GM19043 (cell line): ENCODE results near the gene ABO.
"Not testable (repeated sequence)": the region's sequence is repeated elsewhere in the genome, so short reads cannot be mapped to it uniquely, and the experiment has no call there.

Experiments used
- ATAC-seq: cut with Tn5 transposase; IDR thresholded peaks from one replicate; pipeline ENCODE4 v1.9.1; 2021; ENCODE audit warnings: low read depth; ENCODE audit not compliant: unreplicated experiment

Gene ABO

DNA sequence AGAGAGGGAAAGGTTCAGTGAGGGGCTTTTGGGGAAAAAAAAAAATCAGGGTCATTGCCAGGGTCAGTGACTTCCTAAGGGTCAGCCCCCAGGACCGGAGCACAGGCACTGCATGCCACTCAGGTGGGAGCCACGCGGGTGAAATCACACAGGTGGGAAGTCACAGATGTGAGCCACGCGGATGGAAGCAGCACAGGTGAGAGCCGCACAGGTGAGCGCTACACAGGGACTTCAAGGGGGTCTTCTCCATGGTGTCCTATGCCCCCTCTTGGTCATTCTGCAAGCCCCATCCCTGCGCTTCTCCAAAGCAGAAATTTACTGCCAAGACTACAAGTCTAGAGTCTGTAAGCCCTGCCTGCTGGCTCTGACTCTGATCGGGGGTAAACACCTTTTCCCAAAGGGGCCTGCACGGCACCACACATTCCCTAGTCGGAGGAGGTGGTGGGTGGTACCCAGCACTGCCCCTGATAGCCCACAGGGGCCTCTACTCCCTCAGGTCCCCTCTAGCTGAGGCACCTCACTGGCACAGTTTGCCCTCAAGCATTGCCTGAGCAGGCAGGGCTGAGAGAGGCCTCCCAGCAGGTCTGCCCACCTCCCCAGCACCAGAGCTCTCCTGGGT, 47.6 kb downstream of the ABO start:
- ATAC-seq = no peak

DNA sequence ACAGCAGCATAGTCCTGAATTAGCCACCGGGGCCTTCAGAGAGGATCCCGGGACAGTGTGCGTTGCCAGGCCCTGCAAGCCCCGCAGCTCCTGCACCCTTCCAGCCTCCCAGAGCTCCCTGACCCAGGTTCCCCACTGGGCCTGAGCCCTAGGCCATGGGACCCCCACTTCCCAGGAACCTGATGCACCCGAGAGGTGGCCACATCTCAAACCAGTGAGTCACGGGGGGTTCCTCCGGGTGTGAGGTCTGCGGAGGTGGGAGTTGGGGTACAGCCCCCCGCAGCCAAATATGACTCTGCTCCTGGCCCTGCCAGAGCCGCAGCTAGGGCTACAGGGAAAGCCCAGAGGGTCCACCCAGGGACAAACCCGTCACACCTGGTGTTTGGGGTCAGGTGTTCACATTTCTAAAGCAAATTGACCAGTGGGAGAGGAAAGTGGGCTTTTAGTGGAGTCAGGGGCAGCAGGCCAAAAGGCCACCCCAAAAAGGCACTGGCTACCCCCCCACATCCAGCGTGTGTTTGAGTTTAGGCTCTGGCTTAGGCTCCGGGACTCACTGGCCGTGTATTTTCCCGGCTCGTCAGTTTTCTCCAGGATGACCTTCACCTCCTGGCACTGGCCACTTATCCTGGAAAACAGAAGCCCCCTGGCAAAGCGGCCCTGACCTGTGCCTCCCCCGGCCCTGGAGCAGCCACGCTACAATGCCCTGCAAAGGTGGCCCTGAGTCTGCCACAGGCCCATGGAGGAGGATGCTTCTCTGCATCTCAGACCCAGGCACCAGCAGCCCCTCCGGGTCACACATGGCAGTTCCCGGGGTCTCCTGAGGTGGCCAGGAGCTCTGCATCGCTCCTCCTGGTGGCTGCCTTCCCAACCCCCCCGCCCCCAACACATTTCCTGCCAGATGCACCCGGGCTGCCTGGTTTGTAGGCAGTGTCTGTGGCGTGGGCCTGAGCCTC, 48.5 kb downstream of the ABO start:
- no peak for ATAC-seq

DNA sequence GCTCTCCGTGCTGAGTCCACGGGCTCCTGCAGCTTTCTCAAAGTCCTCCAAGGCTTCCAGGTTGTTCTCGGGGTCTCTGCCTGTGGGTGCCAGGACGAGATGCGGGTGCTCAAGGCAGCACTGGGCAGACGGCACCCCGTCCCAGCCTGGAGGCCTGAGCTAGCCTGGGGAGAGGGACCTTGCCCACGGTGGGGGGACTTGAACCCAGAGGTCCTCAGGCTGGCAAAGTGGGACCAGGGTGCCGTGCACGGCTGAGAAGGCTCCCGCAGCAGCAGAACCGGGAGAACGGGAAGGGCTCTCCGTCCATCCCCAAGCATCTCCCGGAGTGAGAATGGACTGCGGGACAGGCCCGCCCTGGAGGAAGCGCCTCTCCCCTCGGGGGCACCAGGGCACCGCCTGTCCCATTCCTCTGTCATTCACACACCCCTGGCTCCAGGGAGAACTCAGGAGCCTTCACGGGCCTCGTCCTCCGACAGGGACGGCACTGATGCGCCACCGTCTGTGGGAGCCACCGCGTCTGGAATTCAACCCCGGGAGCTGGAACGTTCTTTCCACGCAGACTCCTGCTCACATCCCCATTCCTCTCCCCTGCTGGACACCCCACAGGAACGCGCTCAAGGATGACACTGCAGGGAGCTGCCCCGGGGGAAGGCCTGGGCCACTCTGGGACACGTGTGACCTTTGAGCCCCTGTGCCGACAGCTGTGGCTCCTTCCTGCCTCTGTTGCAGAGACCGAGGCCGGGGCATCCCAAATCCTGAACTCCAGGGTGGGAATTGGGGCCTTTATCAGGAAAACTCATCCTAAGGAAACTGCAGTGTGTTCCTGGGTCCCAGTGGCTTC, 49.6 kb downstream of the ABO start:
- no peak for ATAC-seq

DNA sequence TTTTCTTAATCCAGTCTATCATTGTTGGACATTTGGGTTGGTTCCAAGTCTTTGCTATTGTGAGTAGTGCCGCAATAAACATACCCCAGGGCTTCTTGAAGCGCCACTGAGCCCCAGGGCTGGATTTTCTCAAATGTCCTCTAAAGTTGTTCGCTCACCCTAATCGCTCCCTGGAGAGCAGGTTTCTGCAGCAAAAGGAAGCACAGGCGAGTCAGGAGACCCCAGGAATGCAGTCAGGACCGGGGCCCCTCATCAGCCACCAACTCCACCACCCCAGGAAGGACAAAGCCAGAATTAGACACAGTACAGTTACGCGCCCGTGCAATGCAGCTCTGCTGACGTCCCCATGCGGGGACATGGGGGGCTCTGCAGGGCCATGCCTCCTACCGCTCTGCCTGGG, 50.2 kb downstream of the ABO start:
- ATAC-seq = no peak

DNA sequence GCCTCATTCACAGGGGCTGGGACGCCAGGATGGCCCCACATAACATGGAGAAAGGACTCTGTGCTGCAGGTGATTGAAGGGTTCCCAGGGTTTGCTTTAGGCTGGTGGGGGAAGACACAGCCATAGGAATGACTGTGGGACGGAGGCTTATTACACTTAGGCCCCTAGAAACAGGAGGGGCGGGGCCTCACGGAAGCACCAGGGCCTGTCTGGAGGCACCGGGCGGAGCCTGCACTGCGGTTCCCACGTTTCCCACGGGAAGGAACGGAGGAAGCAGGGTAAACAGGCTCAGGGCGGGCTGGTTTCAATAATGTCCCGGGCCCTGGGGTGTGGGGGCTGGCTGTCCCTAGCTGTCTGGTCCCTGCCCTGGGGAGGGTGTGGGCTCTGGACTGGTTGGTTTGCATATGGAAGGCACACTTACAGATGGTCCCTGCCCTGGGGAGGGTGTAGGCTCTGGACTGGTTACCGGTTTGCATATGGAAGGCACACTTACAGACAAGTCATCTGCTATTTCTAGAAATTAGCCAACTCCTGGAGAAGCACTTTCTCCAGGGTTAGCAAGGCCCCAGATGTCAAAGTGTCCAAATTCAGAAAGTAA, 51.7 kb downstream of the ABO start:
- ATAC-seq = not testable (repeated sequence)

DNA sequence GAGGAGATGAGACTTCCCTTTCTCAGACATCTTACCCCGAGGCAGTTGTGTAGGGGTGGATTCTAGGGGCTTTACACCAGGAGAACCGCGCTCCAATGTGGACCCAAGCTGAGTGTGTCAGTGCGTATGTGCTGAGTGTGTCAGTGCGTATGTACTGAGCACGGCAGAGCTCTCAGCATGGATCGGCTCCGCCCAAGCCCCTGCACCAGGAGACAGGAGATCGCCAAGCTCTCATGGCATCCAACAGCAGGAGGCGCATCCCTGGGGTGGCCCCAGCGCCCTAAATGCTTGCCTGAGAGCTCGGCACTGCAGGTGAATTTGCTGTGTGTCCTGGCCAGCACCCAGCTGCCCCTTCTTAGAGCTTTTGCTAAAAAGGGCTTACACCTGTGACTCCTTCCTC, 53.0 kb downstream of the ABO start:
- ATAC-seq = not testable (repeated sequence)

DNA sequence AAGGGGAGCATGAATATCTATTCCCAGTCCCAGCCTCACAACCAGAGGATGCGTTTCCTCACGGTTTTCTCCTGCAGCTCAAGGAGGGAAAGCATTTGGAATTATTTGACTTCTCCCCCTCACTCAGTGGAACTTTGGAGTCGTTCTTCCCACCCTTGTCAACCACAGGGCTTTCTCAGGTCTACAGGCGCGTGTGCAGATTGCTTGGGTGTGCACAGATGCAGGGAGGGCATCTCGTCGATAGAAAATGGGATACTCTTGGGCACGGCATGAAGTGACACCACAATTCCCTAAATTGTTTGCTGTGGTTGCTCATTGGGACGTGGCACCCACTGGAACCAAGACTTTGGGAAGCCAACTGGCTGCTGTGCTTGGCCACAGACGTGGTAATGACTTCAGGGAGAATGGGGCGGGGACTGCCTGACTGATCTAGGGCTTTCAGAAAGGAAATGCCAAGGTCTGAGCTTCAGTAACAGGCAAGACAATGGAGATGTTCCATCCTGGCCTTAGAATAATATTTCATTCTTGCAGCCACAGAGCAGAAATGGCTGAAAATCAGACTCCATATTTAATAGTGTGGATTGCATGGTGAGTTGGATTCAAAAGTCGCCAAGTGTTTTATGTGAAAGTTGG, 53.7 kb downstream of the ABO start:
- no peak for ATAC-seq

DNA sequence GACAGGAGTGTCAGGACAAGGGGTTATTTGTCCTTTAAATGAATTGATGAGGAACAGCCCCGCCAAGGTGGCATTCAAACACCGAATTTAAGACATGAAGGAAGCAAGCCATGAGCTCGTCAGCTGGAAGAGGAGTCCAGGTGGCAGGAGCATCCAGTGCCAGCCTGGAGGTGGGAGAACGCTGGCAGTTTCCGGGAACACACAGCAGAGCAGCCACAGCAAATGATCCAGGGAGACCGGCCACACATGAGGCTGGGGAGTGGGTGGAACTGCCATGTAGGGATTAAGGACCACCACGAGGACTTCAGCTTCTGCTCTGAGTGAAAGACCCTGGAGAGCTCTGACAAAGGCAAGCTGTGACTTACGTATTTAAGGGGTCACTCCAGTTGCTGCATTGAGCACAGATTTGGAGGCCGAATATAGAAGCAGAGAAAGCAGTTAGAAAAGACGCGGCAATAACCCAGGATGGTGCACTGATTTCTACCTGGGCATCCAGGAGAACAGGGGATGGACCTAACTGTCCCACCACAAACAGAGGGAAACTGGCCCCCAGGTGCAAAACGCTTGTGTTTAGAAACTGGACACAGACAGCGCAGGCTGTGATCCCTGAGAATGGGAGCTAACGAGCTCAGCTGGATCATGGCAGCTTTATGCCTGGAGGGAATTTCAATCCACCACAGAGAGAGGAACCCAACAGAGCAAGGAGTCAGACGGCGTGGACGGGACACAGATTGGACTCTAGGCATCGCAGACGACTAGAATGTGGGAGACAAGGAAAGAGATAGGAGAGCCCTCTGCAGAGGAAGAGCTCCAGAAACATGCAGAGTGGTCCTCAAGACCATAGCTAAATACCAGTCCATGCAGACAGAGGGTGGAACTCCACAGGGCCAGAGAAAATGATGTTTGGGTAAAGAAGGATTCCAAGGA, 56.7 kb downstream of the ABO start:
- not testable (repeated sequence) for ATAC-seq

DNA sequence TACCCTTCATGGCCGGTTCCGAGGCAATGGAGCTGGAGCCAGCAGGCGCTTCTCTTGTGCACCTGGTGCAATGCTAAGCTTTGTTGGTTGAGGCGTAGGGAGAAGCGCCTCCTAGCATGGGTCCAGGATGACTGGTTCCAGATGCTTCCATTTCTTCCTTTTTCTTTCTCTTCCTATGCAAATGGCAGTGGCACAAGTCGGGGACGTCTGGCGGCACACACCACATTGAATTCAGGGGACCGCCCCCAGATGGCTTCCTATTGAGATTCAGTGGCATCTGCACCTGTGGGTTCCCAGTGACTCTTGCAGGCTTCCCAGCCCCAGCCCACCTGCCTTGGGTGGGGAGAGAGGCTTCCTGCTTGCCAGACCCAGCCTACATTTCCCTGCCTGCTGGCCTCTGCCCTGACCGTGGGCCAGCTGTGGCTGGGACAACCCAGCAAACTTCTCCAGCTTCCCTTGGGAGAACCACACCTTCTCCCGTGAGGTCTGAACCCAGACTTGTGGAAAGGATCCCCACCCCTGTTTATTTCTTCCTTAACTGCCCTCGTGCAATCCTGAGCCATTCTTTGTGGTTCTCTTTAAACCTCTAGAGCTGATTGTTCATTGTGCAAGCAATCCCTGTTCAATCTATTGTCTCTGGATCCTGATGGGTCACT, 57.5 kb downstream of the ABO start:
- ATAC-seq = not testable (repeated sequence)

DNA sequence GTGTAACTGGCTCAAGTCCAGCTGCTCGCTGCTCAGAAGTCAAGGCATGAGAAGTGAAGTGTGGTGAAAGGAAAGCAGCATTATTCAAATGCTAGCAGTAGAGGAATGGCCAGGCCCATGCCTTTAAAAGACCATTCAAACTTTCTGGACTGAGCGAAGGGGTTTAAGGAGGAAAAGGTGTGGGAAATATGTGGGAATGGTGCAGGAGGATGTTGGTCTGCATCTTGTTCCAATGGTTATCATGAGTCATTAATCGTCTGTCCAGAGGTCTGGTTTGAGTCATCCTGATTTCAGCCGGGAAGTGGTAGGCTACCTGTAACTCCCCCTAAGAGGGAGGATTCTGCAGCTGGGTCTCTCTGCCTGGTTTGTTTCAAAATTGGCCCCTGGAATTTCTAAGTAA, 60.7 kb downstream of the ABO start:
- not testable (repeated sequence) for ATAC-seq

DNA sequence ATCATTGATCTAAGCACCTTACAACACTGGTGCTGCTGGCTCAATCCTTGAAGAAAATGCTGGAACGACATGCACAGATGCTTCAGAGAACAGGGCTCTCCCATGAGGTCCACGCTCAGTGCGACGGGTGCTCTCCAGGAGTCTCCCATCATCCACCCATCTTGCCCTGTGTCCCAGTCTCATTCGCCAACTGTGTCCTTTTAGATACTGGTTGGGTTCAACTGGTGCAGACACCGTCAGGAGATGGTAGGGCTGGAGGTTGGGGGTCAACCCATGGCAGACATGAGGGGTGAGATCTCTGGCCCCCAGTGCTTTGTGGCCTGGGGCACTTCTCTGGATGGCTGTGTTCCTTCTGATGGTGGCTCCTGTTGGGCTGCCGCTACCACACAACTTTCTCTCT, 64.4 kb downstream of the ABO start:
- no peak for ATAC-seq

DNA sequence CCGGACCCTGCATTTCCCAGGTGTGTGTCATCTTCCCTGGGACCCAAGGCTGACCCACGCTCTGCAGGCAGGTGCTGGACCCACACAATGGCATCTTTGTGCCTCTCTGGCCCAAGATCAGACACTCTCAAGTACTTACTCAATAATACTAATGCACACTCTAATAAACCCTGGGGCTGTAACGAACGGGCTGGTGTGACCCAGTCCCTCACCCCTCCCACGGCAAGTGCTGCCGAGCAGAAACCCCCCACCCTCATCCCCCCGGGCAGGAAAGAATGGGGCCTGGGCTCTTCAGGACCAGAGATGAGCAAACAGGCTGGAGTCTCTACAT, 64.8 kb downstream of the ABO start:
- ATAC-seq = no peak

DNA sequence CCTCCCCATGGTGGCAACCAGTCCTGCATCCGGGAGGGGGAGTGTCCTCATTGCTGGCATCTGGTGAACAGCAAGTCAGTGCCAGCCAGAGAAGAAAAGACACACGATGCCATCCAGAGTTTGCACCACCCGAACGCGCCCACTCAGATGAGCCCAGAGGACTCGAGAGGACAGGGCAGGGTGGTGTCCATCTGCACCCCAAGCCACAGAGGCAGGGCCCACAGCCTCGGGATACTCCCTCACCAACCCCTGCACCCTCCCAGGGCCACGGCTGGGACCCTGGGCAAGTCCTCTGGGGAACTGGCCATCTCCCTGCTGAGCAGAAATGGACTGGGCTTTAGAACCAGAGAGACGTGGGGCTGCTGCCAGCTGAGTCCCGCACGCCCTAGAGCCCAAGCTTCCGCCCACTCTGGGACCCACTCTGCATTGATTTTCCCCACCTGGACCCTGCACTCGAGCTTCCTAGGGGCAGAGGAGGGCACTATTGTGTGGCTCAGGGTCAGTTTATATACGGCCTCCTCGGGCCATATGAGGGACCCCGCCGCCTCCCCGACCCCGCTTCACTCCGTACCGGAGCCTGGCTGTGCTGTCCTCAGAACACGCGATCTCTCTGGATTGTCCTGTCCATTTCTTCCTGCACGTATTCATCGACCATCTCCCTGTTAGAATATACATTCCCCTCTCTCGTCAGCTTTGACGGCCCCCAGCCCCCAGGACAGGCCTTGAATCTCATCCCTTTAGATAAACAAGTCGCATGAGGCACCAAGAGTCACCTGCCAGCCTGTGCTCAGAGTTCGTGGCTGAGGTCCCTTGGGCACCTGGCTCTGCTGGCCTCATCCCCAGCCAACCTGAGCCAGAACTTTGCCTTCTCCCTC, 65.4 kb downstream of the ABO start:
- ATAC-seq = not testable (repeated sequence)

DNA sequence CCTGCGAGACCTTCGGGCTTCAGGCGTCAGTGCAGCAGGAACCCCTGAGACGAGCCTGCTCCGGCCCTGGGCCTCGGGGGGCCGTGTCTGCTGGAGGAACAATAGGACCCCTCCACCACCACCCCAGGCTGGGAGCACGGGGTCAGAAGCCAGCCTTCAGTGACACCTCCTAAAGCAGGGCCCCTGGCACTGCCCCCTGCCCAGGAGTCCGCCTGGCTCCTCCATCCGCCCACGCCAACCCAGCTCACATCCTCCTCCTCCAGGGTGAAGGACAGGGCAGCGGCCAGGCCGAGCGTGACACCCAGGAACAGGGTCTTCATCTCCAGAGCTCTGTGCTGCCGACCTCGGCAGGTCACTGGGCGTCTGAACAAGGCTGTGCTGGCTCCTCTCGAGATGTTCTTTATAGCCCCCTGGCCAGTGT, 66.1 kb downstream of the ABO start, which contains the start of gene OBP2B:
Gene OBP2B, minus strand, starts transcription at position 371 of the 421 bp plus-strand sequence. Its CDS starts 51 bp downstream, at position 320.
- not testable (repeated sequence) for ATAC-seq

DNA sequence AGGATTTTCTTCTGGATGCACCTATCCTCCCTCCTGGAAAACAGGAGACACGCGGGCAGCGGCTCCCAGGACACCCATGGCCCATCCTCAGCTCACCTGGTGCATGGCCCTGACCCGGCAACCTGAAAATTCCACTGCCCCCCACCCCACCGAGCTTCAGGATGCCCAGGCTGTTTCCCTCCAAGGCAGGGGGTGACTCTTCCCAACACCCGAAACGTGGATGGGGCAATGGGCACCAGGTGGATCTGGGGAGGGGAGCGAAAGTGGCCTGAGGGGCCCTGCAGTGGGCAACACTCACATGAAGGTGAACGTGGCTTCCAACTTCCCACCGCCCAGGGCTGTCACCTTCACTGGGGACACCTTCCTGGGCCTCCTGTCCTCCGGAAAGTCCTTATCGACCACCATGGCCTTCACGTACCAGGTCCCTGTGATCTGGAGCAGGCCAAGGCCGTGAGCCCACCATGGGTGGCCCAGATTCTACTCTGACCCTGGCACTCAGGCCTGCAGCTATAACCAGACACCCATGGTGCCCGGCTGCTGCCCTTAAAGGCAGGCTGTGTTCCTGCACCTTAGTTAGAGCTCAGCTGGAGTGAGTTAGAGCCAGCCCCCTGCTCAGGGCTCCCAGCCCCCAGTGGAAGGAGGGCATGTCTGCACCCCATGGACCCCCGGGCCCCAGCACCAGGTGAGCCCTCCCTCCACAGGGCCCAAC, 66.7 kb downstream of the ABO start:
- ATAC-seq = not testable (repeated sequence)

DNA sequence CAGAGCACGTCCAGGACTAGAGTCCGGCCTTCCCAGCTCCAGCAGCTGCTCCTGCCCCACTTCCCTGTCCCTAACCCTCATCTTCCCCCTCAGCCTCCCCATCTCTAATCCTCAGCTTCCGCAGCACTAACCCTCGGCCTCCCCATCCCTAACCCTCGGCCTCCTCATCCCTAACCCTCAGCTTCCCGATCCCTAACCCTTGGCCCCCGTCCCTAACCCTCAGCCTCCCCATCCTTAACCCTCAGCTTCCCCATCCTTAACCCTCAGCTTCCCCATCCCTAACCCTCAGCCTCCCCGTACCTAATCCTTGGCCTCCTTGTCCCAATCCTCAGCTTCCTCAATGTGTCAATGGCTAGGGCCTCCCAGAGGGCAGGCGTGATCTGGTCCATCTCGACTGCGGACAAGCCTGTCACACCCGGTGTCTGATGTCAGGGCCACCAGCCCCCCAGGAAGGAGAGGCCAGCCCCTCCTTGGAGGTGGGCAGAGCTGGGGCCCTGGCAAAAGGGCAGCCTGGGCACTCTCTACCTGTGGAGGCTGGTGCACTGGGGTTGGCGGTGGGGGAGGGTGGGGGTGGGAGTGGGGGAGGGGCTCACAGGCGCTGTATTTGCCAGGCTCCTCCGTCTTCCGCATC, 67.3 kb downstream of the ABO start:
- ATAC-seq = no peak
